B cell (primary cell): ENCODE results near the gene CHD8. TPM values are rescaled to one million over a fixed set of nuclear protein-coding genes. Genes with fewer than 3 reads are reported as not detected.

Experiments used
- ATAC-seq: fragments of 200-7000 bp; cut with Tn5 transposase; one replicate; pipeline ENCODE4 v1.10.0; 2021; ENCODE audit warnings: low read depth, mild to moderate bottlenecking, moderate number of reproducible peaks, moderate library complexity
- CTCF ChIA-PET: fragments of 350-600 bp; sonication (Branson Sonifier 250); formaldehyde crosslinking; loops from one replicate; lab custom pipeline; 2021; ENCODE audit warnings: antibody characterized with exemption, inconsistent platforms; lab: Charles Lee
- POLR2A ChIA-PET: fragments of 350-600 bp; sonication (Branson Sonifier 250); formaldehyde crosslinking; loops from one replicate; lab custom pipeline; 2021; ENCODE audit warnings: antibody characterized with exemption; lab: Charles Lee
- DNase-seq: peaks from one replicate; pipeline ENCODE4 v3.0.0; 2013
- H2AFZ ChIP-seq: 2 replicates; pipeline ENCODE4 v1.6.1; 2012; ENCODE audit warnings: mild to moderate bottlenecking, low read depth, low read length; ENCODE audit not compliant: insufficient read depth, poor library complexity, severe bottlenecking
- H3K27ac ChIP-seq, 2 donors: 1 replicate in 1 of 2; 2 replicates in 1 of 2; pipeline ENCODE4 v1.5.1; 2012 to 2013; ENCODE audit warnings: low read length in 2 of 2, mild to moderate bottlenecking in 2 of 2, moderate library complexity in 1 of 2
- H3K27me3 ChIP-seq, 4 experiments: fragments of 200-600 bp in 1 of 4; sonication (generic) in 1 of 4; replicated peaks in 1 of 4; 1 replicate in 2 of 4; 2 replicates in 2 of 4; pipeline versions ENCODE4 v1.6.1 to v1.7.0; 2013 to 2016; ENCODE audit warnings: low read length in 3 of 4, mild to moderate bottlenecking in 2 of 4, mixed read lengths in 1 of 4, moderate library complexity in 1 of 4; ENCODE audit not compliant: insufficient read depth in 4 of 4, control insufficient read depth in 3 of 4; ENCODE audit errors: control extremely low read depth in 1 of 4
- H3K36me3 ChIP-seq, 2 experiments: replicated peaks in 1 of 2; 1 replicate in 1 of 2; 2 replicates in 1 of 2; pipeline versions ENCODE4 v1.6.1 to v1.7.1; 2013; ENCODE audit warnings: low read length in 1 of 2; ENCODE audit not compliant: insufficient read depth in 2 of 2, control insufficient read depth in 1 of 2; ENCODE audit errors: control extremely low read depth in 1 of 2, extremely low read depth in 1 of 2
- H3K4me1 ChIP-seq, 2 donors: fragments of 200-600 bp in 1 of 2; sonication (generic) in 1 of 2; 1 replicate in 1 of 2; 2 replicates in 1 of 2; pipeline versions ENCODE4 v1.5.1 to v1.6.1; 2013 to 2017; ENCODE audit warnings: low read length in 2 of 2; ENCODE audit not compliant: control insufficient read depth in 2 of 2, insufficient read depth in 2 of 2
- H3K4me2 ChIP-seq: replicated peaks from 2 replicates; pipeline ENCODE3; 2012; ENCODE audit warnings: mild to moderate bottlenecking, low read depth, low read length; ENCODE audit not compliant: poor library complexity, severe bottlenecking
- H3K4me3 ChIP-seq, 5 experiments: fragments of 200-600 bp in 1 of 5; sonication (generic) in 1 of 5; 1 replicate in 3 of 5; 2 replicates in 2 of 5; pipeline versions ENCODE4 v1.5.1 to v1.7.0; 2011 to 2016; ENCODE audit warnings: low read length in 4 of 5, mild to moderate bottlenecking in 4 of 5, low read depth in 2 of 5, control low read depth in 1 of 5, moderate library complexity in 1 of 5; ENCODE audit not compliant: insufficient read depth in 1 of 5; ENCODE audit errors: control extremely low read depth in 1 of 5, extremely low read depth in 1 of 5
- H3K79me2 ChIP-seq: fragments of 200-600 bp; sonication (generic); one replicate; pipeline ENCODE4 v1.6.0; 2016; ENCODE audit warnings: low read length; ENCODE audit not compliant: control insufficient read depth, insufficient read depth
- H3K9ac ChIP-seq: fragments of 200-600 bp; sonication (generic); 2 replicates; pipeline ENCODE4 v1.6.1; 2017; ENCODE audit warnings: mild to moderate bottlenecking, low read length, moderate library complexity
- H3K9me3 ChIP-seq, 3 donors: one replicate each; pipeline versions ENCODE4 v1.6.1 to v1.7.1; 2013; ENCODE audit warnings: low read length in 2 of 3; ENCODE audit not compliant: control insufficient read depth in 2 of 3, insufficient read depth in 1 of 3; ENCODE audit errors: control extremely low read depth in 1 of 3
- H4K20me1 ChIP-seq: 2 replicates; pipeline ENCODE4 v1.6.0; 2012; ENCODE audit warnings: mild to moderate bottlenecking, low read length; ENCODE audit not compliant: insufficient read depth, control insufficient read depth, poor library complexity, severe bottlenecking
- H3K27ac Mint-ChIP-seq: one replicate; pipeline ENCODE4 v1.8.0; 2021; ENCODE audit warnings: mixed read lengths
- H3K27me3 Mint-ChIP-seq: one replicate; pipeline ENCODE4 v1.8.0; 2021; ENCODE audit warnings: mixed read lengths
- H3K4me1 Mint-ChIP-seq: one replicate; pipeline ENCODE4 v1.8.0; 2021; ENCODE audit warnings: mixed read lengths
- H3K4me3 Mint-ChIP-seq: one replicate; pipeline ENCODE4 v1.8.0; 2021; ENCODE audit warnings: mixed read lengths
- H3K9me3 Mint-ChIP-seq: one replicate; pipeline ENCODE4 v1.8.0; 2022; ENCODE audit warnings: mixed read lengths; ENCODE audit not compliant: insufficient read depth
- EZH2 ChIP-seq: IDR thresholded peaks from 2 replicates; pipeline ENCODE4 v1.6.1; 2012; ENCODE audit warnings: borderline replicate concordance, low read depth, mild to moderate bottlenecking, moderate library complexity, low read length; ENCODE audit not compliant: insufficient read depth, poor library complexity, severe bottlenecking
- WGBS: methylation state at CpG from one replicate; pipeline ENCODE4 v1.1.5; 2013; ENCODE audit warnings: missing lambda C conversion rate; ENCODE audit not compliant: insufficient coverage; 5-methylcytosine and 5-hydroxymethylcytosine counted together
- intact Hi-C: fragments of 100-400 bp; cut with micrococcal nuclease; formaldehyde crosslinking; loops from one replicate; pipeline ENCODE4 v1.10.0; 2022
- polyA plus RNA-seq: library from polyadenylated mRNA; depleted of rRNA; stranded (reverse); fragments of >200 nt; gene quantifications from 2 replicates; pipeline ENCODE4 v1.2.3, GENCODE V29; 2012
- total RNA-seq, 2 donors: library from RNA; stranded (reverse); fragments of 120-200 nt in 1 of 2; gene quantifications; 1 replicate in 1 of 2; 2 replicates in 1 of 2; pipeline versions ENCODE4 v1.2.3 to v1.2.4, GENCODE V29; 2013 to 2022
- TF ChIP-seq, protein P1 (sequence below): fragments of 200-600 bp; IDR thresholded peaks from one replicate; pipeline ENCODE4 v1.8.0; 2022; ENCODE audit warnings: antibody characterized with exemption, mild to moderate bottlenecking

The CHD8 gene
- total and polyA plus RNA-seq, 2 donors (not counting 1 experiment from before 2014, with no cell fraction given): 43.5 to 155 TPM

DNA sequence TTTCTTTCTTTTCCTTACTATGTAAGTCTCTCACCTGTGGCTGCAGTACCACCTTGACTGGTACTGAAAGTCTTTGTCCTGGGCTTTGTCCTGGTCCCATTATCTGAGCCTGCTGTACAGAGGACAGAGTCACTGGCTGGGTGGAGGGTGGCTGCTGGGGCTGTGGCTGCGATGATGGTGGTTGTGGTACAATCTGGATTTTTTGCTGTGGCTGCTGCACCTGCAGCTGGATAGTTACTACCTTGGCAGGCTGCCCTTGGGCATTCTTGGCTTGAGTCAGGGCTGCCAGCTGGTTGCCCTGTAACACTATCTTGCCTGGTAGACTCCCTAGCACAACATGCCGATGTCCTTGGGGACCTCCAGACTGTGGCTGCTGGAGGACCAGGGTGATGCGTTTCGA lies 27.0 kb downstream of the CHD8 start:
- H3K36me3 ChIP-seq: peaks cover 27 to 71% of the 10 kb centered on the region in 2 experiments
- H3K4me1 ChIP-seq: no peaks in the 10 kb centered on the region
- DNase-seq: no peak
- 100% methylated on average over 1 of the region's 4 CpGs for whole genome bisulfite sequencing
- H4K20me1 ChIP-seq: peaks cover 54% of the 10 kb centered on the region
- peaks cover 79% of the 10 kb centered on the region for H3K79me2 ChIP-seq
- no peak for ATAC-seq
- no peaks in the 10 kb centered on the region for H3K27me3 Mint-ChIP-seq
- no peak overlapping the region for H3K27ac ChIP-seq
- no peaks in the 10 kb centered on the region for H3K27me3 ChIP-seq
- TF ChIP-seq, protein P1, sequence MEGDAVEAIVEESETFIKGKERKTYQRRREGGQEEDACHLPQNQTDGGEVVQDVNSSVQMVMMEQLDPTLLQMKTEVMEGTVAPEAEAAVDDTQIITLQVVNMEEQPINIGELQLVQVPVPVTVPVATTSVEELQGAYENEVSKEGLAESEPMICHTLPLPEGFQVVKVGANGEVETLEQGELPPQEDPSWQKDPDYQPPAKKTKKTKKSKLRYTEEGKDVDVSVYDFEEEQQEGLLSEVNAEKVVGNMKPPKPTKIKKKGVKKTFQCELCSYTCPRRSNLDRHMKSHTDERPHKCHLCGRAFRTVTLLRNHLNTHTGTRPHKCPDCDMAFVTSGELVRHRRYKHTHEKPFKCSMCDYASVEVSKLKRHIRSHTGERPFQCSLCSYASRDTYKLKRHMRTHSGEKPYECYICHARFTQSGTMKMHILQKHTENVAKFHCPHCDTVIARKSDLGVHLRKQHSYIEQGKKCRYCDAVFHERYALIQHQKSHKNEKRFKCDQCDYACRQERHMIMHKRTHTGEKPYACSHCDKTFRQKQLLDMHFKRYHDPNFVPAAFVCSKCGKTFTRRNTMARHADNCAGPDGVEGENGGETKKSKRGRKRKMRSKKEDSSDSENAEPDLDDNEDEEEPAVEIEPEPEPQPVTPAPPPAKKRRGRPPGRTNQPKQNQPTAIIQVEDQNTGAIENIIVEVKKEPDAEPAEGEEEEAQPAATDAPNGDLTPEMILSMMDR: no peak
- TF ChIP-seq EZH2: no peak
- H3K4me1 Mint-ChIP-seq: peaks cover 7% of the 10 kb centered on the region
- intact Hi-C loops: no loop called here
- H3K4me3 Mint-ChIP-seq: no peak overlapping the region
- H3K9me3 ChIP-seq: no peaks in the 10 kb centered on the region
- no peak overlapping the region for H2AFZ ChIP-seq
- ChIA-PET POLR2A (no interaction called here), CTCF (interaction anchor here (0.9 kb wide), 1 partner anchor 30 kb away, joined by 3 read pairs; no protein-coding TSS in a partner anchor)
- H3K9ac ChIP-seq: no peak overlapping the region
- no peak overlapping the region for H3K4me2 ChIP-seq
- H3K4me3 ChIP-seq: no peak overlapping the region
- no peak overlapping the region for H3K27ac Mint-ChIP-seq
- H3K9me3 Mint-ChIP-seq: no peaks in the 10 kb centered on the region

DNA sequence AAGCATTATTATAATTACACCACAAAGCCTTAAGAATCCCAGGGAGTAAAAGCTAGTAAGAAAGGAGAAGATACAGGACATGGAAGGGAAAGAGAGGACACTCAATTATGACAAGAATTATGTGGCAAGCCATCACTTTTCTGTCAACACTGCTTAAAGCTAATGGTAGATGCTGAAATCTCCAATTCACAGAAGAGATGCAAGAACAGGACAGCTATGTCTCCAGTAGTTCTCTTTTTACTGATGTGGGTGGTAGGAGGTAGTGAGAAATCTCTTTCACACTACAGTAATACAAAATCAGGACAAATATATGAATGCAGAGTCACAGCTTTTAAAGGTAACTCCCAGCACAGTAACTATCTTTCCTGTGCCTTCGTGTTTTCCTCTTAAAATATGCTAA lies 29.2 kb downstream of the CHD8 start:
- peaks cover 56% of the 10 kb centered on the region for H4K20me1 ChIP-seq
- Mint-ChIP-seq H3K27me3 (no peaks in the 10 kb centered on the region), H3K4me3 (no peak overlapping the region), H3K9me3 (no peaks in the 10 kb centered on the region), H3K4me1 (no peaks in the 10 kb centered on the region), H3K27ac (no peak overlapping the region)
- no peaks in the 10 kb centered on the region for H3K27me3 ChIP-seq
- intact Hi-C loops: no loop called here
- ATAC-seq (no peak), DNase-seq (no peak)
- POLR2A ChIA-PET: no interaction called here
- H3K9me3 ChIP-seq: no peaks in the 10 kb centered on the region
- H3K27ac ChIP-seq: no peak overlapping the region
- no peak overlapping the region for H3K4me2 ChIP-seq
- H2AFZ ChIP-seq: no peak overlapping the region
- TF ChIP-seq EZH2: no peak
- TF ChIP-seq, protein P1: no peak
- H3K4me3 ChIP-seq: no peak overlapping the region
- no CpG with 5 or more reads among the region's 1 CpG for WGBS
- H3K36me3 ChIP-seq: peaks cover 31 to 93% of the 10 kb centered on the region in 2 experiments
- H3K4me1 ChIP-seq: no peaks in the 10 kb centered on the region
- CTCF ChIA-PET: interaction anchor here (0.7 to 1.1 kb wide), 2 partner anchors 12 to 34 kb away, joined by 3 to 6 read pairs; no protein-coding TSS in a partner anchor
- peaks cover 58% of the 10 kb centered on the region for H3K79me2 ChIP-seq
- H3K9ac ChIP-seq: no peak overlapping the region
